GM18505 (cell line): ENCODE results near the gene ADAM21.
A peak's percentile ranks its signal among the peaks of the same experiment; 100 is the strongest.
"Not testable (repeated sequence)": the region's sequence is repeated elsewhere in the genome, so short reads cannot be mapped to it uniquely, and the experiment has no call there.

Source experiments
- ATAC-seq: cut with Tn5 transposase; IDR thresholded peaks from one replicate; pipeline ENCODE4 v1.9.1; 2021; ENCODE audit not compliant: unreplicated experiment
- POLR2A ChIP-seq: IDR thresholded peaks from 4 replicates; pipeline ENCODE4 v1.6.1; 2011; ENCODE audit warnings: borderline replicate concordance; ENCODE audit not compliant: insufficient read depth, insufficient read length; ENCODE audit errors: extremely low read depth

Gene ADAM21

GRCh38 chr14:70451874-70452273 lies at the start of gene ADAM21:
Gene ADAM21 (plus strand): TSS chr14:70452174. CDS start chr14:70457500, 5,326 bp downstream.
- no peak for TF ChIP-seq POLR2A
- no peak for ATAC-seq

GRCh38 chr14:70403335-70403734 lies 48.6 kb upstream of the ADAM21 start:
- not testable (repeated sequence) for ATAC-seq

DNA sequence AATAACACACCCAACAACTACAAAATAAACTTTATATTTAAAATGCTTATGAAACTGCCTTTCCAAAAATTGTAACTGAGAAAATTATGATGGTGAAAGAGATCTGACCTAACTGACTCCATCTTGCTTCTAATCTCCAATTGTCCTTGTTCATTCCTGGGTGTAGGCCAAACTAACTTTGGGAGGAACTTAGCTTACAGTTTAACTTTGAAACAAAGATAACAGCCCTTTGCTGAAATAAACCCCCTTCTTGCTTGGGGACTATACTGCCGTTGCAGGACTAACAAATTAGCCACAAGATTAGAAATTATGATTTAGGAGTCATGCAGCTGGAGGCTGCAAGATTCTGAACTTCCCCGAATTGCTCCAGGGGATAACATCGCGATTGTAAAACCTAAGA lies 45.8 kb upstream of the ADAM21 start:
- not testable (repeated sequence) for ATAC-seq

DNA sequence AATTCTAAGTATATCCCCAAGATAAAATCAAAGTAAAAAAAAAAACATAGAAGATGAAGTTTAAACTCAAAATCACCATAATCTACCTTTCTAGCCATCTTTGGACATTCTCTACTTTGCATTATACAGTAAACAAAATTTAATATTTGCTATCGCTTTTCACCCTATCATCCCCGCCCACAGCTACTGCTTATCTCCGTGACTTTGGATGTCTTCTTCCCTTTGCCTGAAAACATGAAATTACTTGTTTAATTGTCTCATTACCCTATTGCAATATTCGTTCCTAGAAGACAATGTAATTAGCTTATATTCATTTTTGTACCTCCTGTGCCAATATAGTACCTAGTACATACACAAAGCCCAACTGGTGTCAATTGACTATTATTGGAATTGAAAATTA lies 44.4 kb upstream of the ADAM21 start:
- no peak for TF ChIP-seq POLR2A
- no peak for ATAC-seq

DNA sequence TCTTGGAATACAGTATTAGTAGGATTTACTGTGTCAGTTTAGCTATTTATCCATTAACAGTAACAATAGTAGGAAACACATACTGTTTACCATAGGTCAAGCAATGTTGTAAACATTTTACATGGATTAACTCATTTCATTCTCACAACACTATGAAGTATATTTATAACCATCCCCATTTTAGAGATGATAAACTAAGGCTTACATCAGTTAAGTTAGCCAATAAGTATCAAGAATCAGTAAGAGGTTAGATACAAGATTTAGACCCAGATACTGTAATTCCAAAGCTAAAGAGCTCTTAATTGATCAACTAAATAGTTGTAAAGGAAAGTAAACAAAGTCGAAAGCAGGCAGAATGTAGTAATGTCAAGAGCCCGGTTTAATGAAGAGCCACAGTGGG lies 36.2 kb upstream of the ADAM21 start:
- TF ChIP-seq POLR2A: no peak
- ATAC-seq: no peak

DNA sequence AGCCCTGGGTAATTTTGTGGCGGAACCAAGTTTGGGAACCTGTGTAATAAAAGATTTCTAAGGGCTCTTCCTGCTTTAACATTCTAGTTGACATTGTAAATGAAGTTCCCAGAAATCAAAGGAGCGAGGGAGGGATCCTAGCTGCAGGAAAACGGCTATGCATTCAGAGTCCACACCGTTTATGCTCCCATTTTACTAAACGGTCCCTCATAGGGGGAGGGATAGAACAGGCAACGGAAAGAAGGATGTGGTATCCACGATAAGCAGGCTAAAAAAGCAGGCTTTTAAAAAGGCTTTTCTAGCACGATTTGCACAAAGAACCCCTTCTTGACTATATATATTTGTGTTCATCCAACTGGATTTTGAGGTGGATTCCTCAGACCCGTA lies 35.6 kb upstream of the ADAM21 start:
- ATAC-seq: no peak
- TF ChIP-seq POLR2A: no peak

DNA sequence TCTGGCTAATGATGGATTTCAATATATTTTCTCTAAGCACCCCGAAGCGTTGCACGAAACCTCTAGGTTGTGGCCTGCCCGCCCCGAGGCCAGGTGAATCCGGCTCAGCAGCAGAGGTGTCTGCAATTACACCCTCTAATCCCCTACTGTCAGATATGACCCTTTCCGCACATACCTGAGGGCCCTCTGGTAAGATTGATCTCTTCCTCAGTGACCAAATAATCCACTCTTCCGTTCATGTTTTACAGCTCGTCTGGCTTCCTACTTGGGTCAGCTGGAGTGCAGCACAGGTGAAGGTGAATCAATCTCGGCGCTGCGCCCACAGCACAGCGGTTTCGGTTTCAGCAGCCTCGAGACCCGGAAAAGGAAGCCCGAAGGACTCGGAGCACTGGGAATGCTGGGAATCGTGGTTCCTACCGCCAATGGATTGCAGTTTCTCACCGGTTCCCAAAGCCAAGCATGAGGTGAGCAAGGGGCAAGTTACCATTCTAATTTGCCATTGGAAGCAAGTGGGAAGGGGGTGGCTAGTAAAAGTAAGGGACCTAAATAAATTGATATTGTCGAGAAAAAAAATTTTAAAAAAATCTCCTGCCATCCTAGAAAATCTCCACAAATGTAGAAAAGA lies 35.1 kb upstream of the ADAM21 start, which contains the start of gene SYNJ2BP:
TSS of gene SYNJ2BP (minus strand) at position 366 of the 625 bp plus-strand sequence. CDS start at position 239, 127 bp downstream.
- ATAC-seq: no peak

GRCh38 chr14:70419270-70419931 lies 32.6 kb upstream of the ADAM21 start:
- ATAC-seq: not testable (repeated sequence)

More for the DNA sequence above, 35.1 kb upstream of the ADAM21 start, which contains the start of gene SYNJ2BP:
- TF ChIP-seq POLR2A: peak; percentile 57

GRCh38 chr14:70422538-70422937 lies 29.4 kb upstream of the ADAM21 start:
- no peak for ATAC-seq
- no peak for TF ChIP-seq POLR2A

DNA sequence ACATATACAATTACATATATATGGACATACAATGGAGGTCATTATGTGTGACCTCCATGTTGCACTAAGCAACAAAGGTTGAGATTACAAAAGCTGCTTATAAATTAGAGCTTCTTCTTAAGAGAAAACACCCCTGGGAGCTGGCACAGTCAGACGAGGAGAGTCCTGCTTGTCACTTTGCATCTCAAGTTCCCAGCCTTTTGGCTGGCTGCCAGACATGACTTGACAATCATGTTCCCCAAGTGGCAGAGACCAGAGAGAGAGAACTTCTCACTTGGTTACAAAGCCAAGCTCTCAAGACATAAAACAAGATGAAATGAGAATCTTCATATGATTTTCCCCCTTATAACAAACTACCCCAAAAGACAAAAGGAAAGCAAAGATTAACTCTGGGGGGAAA lies 26.6 kb upstream of the ADAM21 start:
- no peak for ATAC-seq
- TF ChIP-seq POLR2A: no peak

GRCh38 chr14:70426555-70426954 lies 25.4 kb upstream of the ADAM21 start:
- not testable (repeated sequence) for ATAC-seq

DNA sequence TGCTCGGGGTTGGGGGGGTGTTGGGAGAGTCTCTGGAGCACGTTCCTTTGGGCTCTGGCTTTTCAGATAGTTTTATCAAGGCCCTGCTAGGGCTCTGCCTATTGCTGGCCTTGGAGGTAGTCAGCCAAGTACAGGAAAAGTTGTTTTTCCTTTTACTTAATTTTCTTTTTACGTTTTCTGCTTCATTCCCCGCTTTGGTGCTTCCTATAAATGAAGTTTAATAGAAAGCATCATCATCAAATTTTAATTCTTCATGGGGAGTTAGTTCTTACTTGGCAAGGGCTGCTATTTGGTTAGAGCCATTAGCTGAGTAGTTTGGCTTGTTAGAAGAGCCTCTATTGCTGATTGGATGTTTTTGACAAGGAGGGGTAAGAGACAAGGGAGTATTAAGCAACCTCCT lies 15.1 kb upstream of the ADAM21 start:
- no peak for TF ChIP-seq POLR2A
- no peak for ATAC-seq

- ATAC-seq: no peak
- TF ChIP-seq POLR2A: no peak
Observed at GRCh38 chr14:70441641-70442040, 10.3 kb upstream of the ADAM21 start.

DNA sequence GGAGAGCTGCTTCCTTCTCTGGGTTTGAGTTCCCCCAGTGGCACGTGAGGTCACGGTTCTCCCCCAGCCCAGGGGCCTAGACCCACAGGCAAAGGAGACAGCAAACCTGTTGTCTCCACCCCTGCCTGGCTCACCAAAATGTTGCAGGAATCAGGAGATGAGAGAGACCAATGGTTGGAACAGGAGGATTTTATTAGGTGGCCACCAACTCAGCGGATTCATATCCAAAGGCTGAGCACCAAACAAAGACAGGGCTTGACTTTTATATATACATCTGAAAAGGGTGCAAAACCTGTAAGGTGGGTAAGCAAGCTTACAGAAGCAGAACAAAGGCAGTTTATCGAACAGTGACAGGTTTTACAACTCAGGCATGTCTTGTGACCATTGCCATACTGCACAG lies 9.2 kb upstream of the ADAM21 start:
- ATAC-seq: no peak
- TF ChIP-seq POLR2A: no peak

DNA sequence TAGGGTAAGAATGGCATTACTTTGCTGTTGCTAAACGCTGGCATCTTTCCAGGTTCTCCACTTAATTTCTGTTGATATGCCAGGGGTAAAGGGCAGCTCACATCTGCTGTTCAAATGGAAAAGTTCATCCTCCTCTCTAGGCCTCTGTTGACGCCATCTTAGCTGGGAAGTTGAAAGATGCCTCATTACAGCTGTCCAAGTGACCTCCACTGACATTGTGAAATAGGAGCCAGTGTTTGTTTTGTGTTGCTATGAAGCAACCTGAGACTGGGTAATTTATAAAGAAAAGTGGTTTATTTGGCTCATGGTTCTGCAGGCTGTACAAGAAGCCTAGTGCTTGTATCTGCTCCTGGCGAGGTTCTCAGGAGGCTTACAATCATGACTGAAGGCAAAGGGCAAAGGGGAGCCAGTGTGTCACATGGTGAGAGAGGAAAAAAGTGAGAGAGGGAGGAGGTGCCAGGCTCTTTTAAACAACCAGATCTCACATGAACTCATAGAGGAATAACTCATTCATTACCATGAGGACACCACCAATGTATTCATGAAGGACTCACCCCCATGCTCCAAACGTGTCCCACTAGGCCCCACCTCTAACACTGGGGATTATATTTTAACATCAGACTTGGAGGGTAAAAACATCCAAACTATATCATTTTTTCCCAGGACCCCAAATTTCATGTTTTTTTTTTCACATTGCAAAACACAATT lies 3.2 kb upstream of the ADAM21 start:
- TF ChIP-seq POLR2A: no peak
- ATAC-seq: no peak

DNA sequence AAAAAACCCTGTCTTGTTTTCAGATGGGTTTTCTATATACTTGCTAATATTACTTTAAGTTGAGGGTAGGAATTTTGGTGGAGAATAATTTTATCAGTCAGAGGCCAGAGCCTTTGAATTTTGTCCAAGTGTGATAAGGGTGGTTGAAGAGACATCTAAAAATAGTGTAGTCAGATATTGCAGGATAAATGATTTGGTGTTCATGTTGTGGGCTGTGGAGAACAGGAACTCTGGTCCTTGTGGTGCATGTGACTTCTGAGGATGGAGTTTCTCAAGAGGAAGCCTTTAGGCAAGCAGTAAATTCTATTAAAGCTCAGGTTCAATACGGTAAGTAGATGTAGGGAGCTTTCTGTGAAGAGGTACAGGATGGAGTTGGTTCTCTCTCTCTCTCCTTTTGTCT lies 2.8 kb downstream of the ADAM21 start:
- no peak for TF ChIP-seq POLR2A
- no peak for ATAC-seq
